ENCODE data around the gene SNX8. TPM values are rescaled to one million over a fixed set of nuclear protein-coding genes. Genes with fewer than 3 reads are reported as not detected.

The SNX8 gene
- total and polyA plus RNA-seq, 2 donors (not counting 3 experiments of a cell fraction or from before 2014, with no cell fraction given) = 24.5 to 50.3 TPM

DNA sequence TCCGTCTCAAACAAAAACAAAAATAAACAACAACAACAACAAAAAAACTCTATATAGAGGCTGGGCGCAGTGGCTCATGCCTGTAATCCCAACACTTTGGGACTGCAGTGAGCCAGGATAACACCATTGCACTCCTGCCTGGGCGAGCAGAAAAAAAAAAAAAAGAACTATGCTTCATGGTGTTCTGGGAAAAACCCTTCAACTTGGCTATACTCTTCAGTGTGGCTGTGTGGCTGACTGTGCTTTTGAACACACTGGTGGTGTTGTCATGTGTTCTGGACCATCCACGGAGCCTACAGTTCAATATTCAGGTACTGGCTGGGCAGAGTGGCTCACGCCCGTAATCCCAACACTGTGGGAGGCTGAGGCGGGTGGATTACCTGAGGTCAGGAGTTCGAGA lies 26.5 kb downstream of the SNX8 start:
- POLR2A ChIA-PET = no interaction called here
- Histone ChIP-seq H3K4me2 (ENCODE audit: insufficient read depth, low read length) (no peak overlapping the region), H2AFZ (ENCODE audit: low read depth, low read length) (no peak overlapping the region), H4K20me1 (replicated peaks; ENCODE audit: control insufficient read depth, extremely low read depth, insufficient read depth, low read length) (no peaks in the 10 kb centered on the region), H3K9ac (replicated peaks; ENCODE audit: extremely low read depth, insufficient read depth, low read length) (no peak overlapping the region), H3K9me1 (replicated peaks; ENCODE audit: control insufficient read depth, extremely low read depth, insufficient read depth, low read length) (no peaks in the 10 kb centered on the region), H3K36me3 (ENCODE audit: control insufficient read depth in 2 of 2, extremely low read depth in 1 of 2, insufficient read depth in 2 of 2, low read length in 2 of 2) (no peaks in the 10 kb centered on the region), H3K9me3 (replicated peaks; ENCODE audit: control insufficient read depth, insufficient read depth, low read length) (no peaks in the 10 kb centered on the region), H3K79me2 (ENCODE audit: control insufficient read depth, insufficient read depth, low read length) (no peaks in the 10 kb centered on the region), H3K4me1 (ENCODE audit: control insufficient read depth, extremely low read depth, insufficient read depth, low read length) (no peaks in the 10 kb centered on the region), H3K27me3 (ENCODE audit: control insufficient read depth in 2 of 2, insufficient read depth in 2 of 2, low read length in 2 of 2) (no peaks in the 10 kb centered on the region), H3K4me3 (replicated peaks in 1 of 3; ENCODE audit: insufficient read depth in 1 of 3, low read depth in 1 of 3, low read length in 3 of 3) (no peak overlapping the region), H3K27ac (ENCODE audit: insufficient read depth, low read depth, low read length) (no peak overlapping the region)
- CTCF ChIA-PET = interaction anchor here (0.6 kb wide), 1 partner anchor 56 kb away, joined by 3 read pairs; no protein-coding TSS in a partner anchor
- dilution Hi-C loops (cut with MboI; ENCODE audit: extremely low pct_ligation_motif_present, low sequenced_read_pairs) (no loop called here), intact Hi-C loops (cut with micrococcal nuclease) (no loop called here)
- DNase-seq (ENCODE audit: low read depth, low spot score) = no peak
- BruUV-seq (replicated peaks) = no TSS peak
- TF ChIP-seq CTCF (IDR thresholded peaks at IDR 0.05; ENCODE audit: extremely low read depth in 1 of 2, insufficient read depth in 1 of 2, low read depth in 1 of 2, low read length in 2 of 2) = no peak
- FAIRE-seq = no peak

- no peak overlapping the region for H3K4me3 ChIP-seq (replicated peaks in 1 of 3; ENCODE audit: insufficient read depth in 1 of 3, low read depth in 1 of 3, low read length in 3 of 3)
- dilution Hi-C loops (cut with MboI; ENCODE audit: extremely low pct_ligation_motif_present, low sequenced_read_pairs) (no loop called here), intact Hi-C loops (cut with micrococcal nuclease) (no loop called here)
- no peaks in the 10 kb centered on the region for H3K9me1 ChIP-seq (replicated peaks; ENCODE audit: control insufficient read depth, extremely low read depth, insufficient read depth, low read length)
- H3K9me3 ChIP-seq (replicated peaks; ENCODE audit: control insufficient read depth, insufficient read depth, low read length) = no peaks in the 10 kb centered on the region
- no peaks in the 10 kb centered on the region for H3K4me1 ChIP-seq (ENCODE audit: control insufficient read depth, extremely low read depth, insufficient read depth, low read length)
- H3K9ac ChIP-seq (replicated peaks; ENCODE audit: extremely low read depth, insufficient read depth, low read length) = no peak overlapping the region
- DNase-seq (ENCODE audit: low read depth, low spot score) = no peak
- no TSS peak for BruUV-seq (replicated peaks)
- H3K36me3 ChIP-seq (ENCODE audit: control insufficient read depth in 2 of 2, extremely low read depth in 1 of 2, insufficient read depth in 2 of 2, low read length in 2 of 2) = no peaks in the 10 kb centered on the region
- FAIRE-seq = no peak
- H3K27me3 ChIP-seq (ENCODE audit: control insufficient read depth in 2 of 2, insufficient read depth in 2 of 2, low read length in 2 of 2) = no peaks in the 10 kb centered on the region
- ChIA-PET POLR2A (no interaction called here), CTCF (no interaction called here)
- no peak for TF ChIP-seq FOS (IDR thresholded peaks at IDR 0.05; ENCODE audit: borderline replicate concordance, insufficient read depth, low read length)
- no peak for TF ChIP-seq MYC (IDR thresholded peaks at IDR 0.05; ENCODE audit: low read depth, low read length)
- no peak for TF ChIP-seq EZH2 (IDR thresholded peaks at IDR 0.05; ENCODE audit: borderline replicate concordance, low read depth, low read length, severe bottlenecking)
- TF ChIP-seq GATA2 (IDR thresholded peaks at IDR 0.05; ENCODE audit: insufficient read depth, insufficient read length, low read depth, low read length) = no peak
- no peak for TF ChIP-seq POLR2A (IDR thresholded peaks at IDR 0.05; ENCODE audit: low read depth, low read length)
- TF ChIP-seq POLR2AphosphoS5 (IDR thresholded peaks at IDR 0.05; ENCODE audit: insufficient read depth, low read depth, low read length) = no peak
- TF ChIP-seq CTCF (IDR thresholded peaks at IDR 0.05; ENCODE audit: extremely low read depth in 1 of 2, insufficient read depth in 1 of 2, low read depth in 1 of 2, low read length in 2 of 2) = no peak
- no peak for TF ChIP-seq MAX (IDR thresholded peaks at IDR 0.05; ENCODE audit: insufficient read depth, insufficient read length)
- no peak for TF ChIP-seq JUN (IDR thresholded peaks at IDR 0.05; ENCODE audit: borderline replicate concordance, insufficient read depth, insufficient read length, low read depth)
- no peaks in the 10 kb centered on the region for H4K20me1 ChIP-seq (replicated peaks; ENCODE audit: control insufficient read depth, extremely low read depth, insufficient read depth, low read length)
- no peak overlapping the region for H3K27ac ChIP-seq (ENCODE audit: insufficient read depth, low read depth, low read length)
- no peak overlapping the region for H3K4me2 ChIP-seq (ENCODE audit: insufficient read depth, low read length)
- no peak overlapping the region for H2AFZ ChIP-seq (ENCODE audit: low read depth, low read length)
- no peaks in the 10 kb centered on the region for H3K79me2 ChIP-seq (ENCODE audit: control insufficient read depth, insufficient read depth, low read length)
Measured at GRCh38 chr7:2283074-2283473, 31.2 kb downstream of the SNX8 start.

Data from endothelial cell of umbilical vein (primary cell).